Psoas muscle (tissue), 8 donors: ENCODE data around the gene MIEF1. TPM values are rescaled to one million over a fixed set of nuclear protein-coding genes. Genes with fewer than 3 reads are reported as not detected.

Experiments used
- ATAC-seq, 4 donors: fragments of 200-7000 bp; cut with Tn5 transposase; one replicate each; pipeline ENCODE4 v1.9.1; 2020; ENCODE audit warnings: moderate library complexity in 3 of 4, mild to moderate bottlenecking in 2 of 4
- DNase-seq, 2 donors: peaks; one replicate each; pipeline ENCODE4 v3.0.0-alpha.2; 2020
- H3K27ac ChIP-seq: fragments of 200-600 bp; one replicate; pipeline ENCODE4 v1.8.0; 2022
- H3K27me3 ChIP-seq, 3 donors: fragments of 200-600 bp in 1 of 3; one replicate each; pipeline versions ENCODE4 v1.6.1 to v1.8.0; 2013 to 2022; ENCODE audit warnings: low read length in 2 of 3, mild to moderate bottlenecking in 2 of 3, moderate library complexity in 1 of 3; ENCODE audit not compliant: insufficient read depth in 3 of 3
- H3K36me3 ChIP-seq, 2 donors: fragments of 200-600 bp in 1 of 2; one replicate each; pipeline versions ENCODE4 v1.6.1 to v1.8.0; 2013 to 2022; ENCODE audit warnings: low read depth in 1 of 2, mild to moderate bottlenecking in 1 of 2, moderate library complexity in 1 of 2; ENCODE audit not compliant: insufficient read depth in 1 of 2
- H3K4me1 ChIP-seq: fragments of 200-600 bp; one replicate; pipeline ENCODE4 v1.8.0; 2022
- H3K4me3 ChIP-seq: fragments of 200-600 bp; one replicate; pipeline ENCODE4 v1.8.0; 2022; ENCODE audit warnings: mild to moderate bottlenecking
- H3K9me3 ChIP-seq: fragments of 200-600 bp; one replicate; pipeline ENCODE4 v1.8.0; 2022
- CTCF ChIP-seq: fragments of 200-600 bp; IDR thresholded peaks from one replicate; pipeline ENCODE4 v1.8.0; 2022; ENCODE audit warnings: antibody characterized with exemption
- WGBS, 3 donors: extraction: QIAGEN DNeasy Blood & Tissue Kit; methylation state at CpG; one replicate each; pipeline versions ENCODE4 v1.1.6 to v1.1.7; 2013; 5-methylcytosine and 5-hydroxymethylcytosine counted together
- intact Hi-C, 2 donors: fragments of 100-400 bp; cut with DNase I; formaldehyde crosslinking; loops; one replicate each; pipeline versions ENCODE4 v1.11.0 to v1.14.2; 2022
- polyA plus RNA-seq, 3 donors: library from polyadenylated mRNA; stranded (reverse); fragments of 200-250 nt; gene quantifications; one replicate each; pipeline ENCODE4 v1.2.3, GENCODE V29; 2013
- total RNA-seq, 4 donors: library from RNA; stranded (reverse); fragmentation: NEBNext Ultra II Directional in 2 of 4; extraction: Animal tissue kit (Norgen Biotek cat#: 25700) in 2 of 4; gene quantifications; one replicate each; pipeline versions ENCODE4 v1.2.1 to v1.2.4, GENCODE V29; 2021 to 2023
- donor health status: healthy with polysubstance abuse.
- donor health status: DM: no; HTN: no; CAD: no; lungs with moderate emphysema.
- donor health status: Bipolar disorder and iron deficiency.
- donor health status: healthy.
- donor health status: DM: yes; HTN: yes; CAD: no.
- donor health status: DM: no; HTN: no; CAD: no.
- donor health status: DM: no; HTN: no; CAD: no.
- donor health status: DM: yes; HTN: yes; CAD: no.

The MIEF1 gene
- total and polyA plus RNA-seq, 7 donors: 7.4 to 20.9 (median 14.0) TPM

GRCh38 chr22:39469681-39470450 is 32.2 kb upstream of the MIEF1 start:
- TF ChIP-seq CTCF: no peak
- ATAC-seq (no peak), DNase-seq (no peak)
- H3K9me3 ChIP-seq: no peaks in the 10 kb centered on the region
- no peaks in the 10 kb centered on the region for H3K4me1 ChIP-seq
- no peaks in the 10 kb centered on the region for H3K27me3 ChIP-seq
- no peaks in the 10 kb centered on the region for H3K36me3 ChIP-seq
- no peak overlapping the region for H3K4me3 ChIP-seq
- intact Hi-C loops: no loop called here
- 53 to 58% (median 56%) methylated on average over 26 of the region's 26 CpGs for WGBS, 3 donors
- no peak overlapping the region for H3K27ac ChIP-seq

DNA sequence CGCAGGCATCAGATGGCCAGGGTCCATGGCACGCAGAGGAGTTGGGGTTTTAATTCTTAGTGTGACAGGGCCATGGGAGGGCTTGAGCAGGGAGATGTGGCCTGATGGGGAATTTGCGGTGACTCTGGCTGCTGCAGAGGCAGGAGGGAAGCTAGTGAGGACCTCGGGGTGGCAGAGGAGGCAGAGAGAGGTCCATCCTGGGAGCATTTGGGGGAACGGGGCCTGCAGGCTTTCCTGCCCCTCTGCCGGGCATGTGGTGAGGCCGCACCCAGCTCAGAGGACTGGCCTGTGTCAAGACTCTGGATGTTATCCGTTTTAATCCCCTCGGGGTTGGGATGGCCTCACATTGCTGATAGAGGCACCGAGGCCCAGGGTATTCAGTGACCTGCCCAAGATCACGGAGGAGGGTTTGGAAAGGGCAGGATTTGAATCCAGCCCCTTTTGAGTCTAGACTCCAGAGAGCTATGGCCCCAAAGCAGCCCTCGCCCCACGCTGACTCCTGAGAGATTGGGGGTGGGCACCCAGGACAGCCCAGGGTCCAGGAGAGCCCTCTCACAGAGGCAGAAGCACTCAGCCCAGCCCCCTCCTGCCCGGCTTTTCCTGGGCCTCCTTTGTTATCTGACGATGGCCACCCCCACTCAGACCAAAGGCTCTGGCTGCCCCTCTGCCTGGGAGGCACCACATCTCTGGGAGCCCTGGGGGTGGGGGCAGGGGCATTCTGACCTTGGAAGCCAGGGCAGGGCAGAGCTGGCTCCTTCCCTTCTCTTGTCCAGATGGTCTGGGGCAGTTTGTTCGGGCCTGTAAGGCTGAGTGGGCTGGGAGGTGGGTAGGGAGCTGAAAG is 31.4 kb upstream of the MIEF1 start:
- H3K27ac ChIP-seq: peak overlapping the region; percentile 30
- H3K9me3 ChIP-seq: no peaks in the 10 kb centered on the region
- DNase-seq: no peak
- intact Hi-C loops: no loop called here
- ATAC-seq: no peak
- H3K4me3 ChIP-seq: no peak overlapping the region
- H3K36me3 ChIP-seq: no peaks in the 10 kb centered on the region
- no peaks in the 10 kb centered on the region for H3K27me3 ChIP-seq
- no peaks in the 10 kb centered on the region for H3K4me1 ChIP-seq
- WGBS, 3 donors: 67 to 72% (median 69%) methylated on average over 14 to 16 of the region's 16 CpGs
- no peak for TF ChIP-seq CTCF

- H3K36me3 ChIP-seq: no peaks in the 10 kb centered on the region
- intact Hi-C loops: no loop called here
- H3K27me3 ChIP-seq: no peaks in the 10 kb centered on the region
- H3K4me1 ChIP-seq: no peaks in the 10 kb centered on the region
- H3K27ac ChIP-seq: peak overlapping the region; percentile 30
- ATAC-seq (peak in 1 of 4 donors; percentile 17), DNase-seq (no peak)
- peak overlapping the region; percentile 15 for H3K4me3 ChIP-seq
- TF ChIP-seq CTCF: no peak
- WGBS, 3 donors: 47 to 51% (median 50%) methylated on average over 13 of the region's 13 CpGs
- H3K9me3 ChIP-seq: no peaks in the 10 kb centered on the region
Measured at GRCh38 chr22:39471381-39472141, 30.5 kb upstream of the MIEF1 start.

DNA sequence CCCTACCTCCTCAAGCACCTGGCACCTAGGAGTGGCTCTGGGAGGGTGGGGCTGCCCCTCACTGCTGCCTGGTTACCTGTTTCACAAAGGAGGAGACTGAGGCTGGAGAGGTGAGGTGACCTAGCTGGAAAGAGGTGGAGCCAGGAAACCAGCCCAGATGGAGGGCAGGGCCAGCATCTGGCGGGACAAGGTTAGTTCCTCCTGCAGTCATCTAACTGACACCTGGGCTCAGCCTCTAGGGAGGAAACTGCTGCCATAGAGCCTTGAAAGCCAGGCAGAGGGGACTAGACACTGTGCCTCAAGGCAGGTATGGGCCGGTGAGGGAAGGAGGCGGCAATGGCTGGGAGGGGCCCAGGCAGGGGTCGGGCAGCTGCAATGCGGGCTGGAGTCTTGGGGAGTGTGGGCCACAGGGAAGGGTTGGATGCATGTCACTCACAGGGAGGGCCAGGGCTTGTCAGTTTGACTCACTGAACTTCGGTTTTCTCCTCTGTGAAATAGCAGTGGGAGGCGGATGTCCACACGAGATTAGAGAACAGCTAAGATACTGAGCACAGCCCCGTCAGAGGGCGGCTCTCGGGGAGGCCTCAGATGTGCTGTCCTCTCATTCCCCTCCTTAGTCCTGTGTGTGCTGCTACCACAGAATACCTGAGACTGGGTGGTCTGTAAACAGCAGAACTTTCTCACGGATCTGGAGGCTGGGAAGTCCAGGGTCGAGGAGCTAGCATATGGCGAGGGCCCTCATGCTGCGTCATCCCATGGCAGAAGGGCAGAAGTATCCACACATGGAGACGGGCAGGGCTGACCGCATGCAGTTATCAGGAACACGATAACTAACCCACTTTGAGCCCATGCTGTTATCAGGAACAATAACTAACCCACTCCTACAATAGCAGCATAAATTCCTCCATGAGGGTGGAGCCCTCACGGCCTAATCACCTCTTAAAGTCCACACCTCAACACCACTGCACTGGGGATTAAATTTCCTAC is 29.2 kb upstream of the MIEF1 start:
- H3K27me3 ChIP-seq: no peaks in the 10 kb centered on the region
- H3K36me3 ChIP-seq: no peaks in the 10 kb centered on the region
- no peak overlapping the region for H3K4me3 ChIP-seq
- WGBS, 3 donors: 81 to 88% (median 85%) methylated on average over 19 of the region's 19 CpGs
- no peaks in the 10 kb centered on the region for H3K9me3 ChIP-seq
- no peak overlapping the region for H3K27ac ChIP-seq
- no peak for TF ChIP-seq CTCF
- DNase-seq: no peak
- no peaks in the 10 kb centered on the region for H3K4me1 ChIP-seq
- no peak for ATAC-seq
- intact Hi-C loops: no loop called here
